HG03378 (cell line): ENCODE results near the gene CNGB1.

Experiments
- ATAC-seq: cut with Tn5 transposase; IDR thresholded peaks from one replicate; pipeline ENCODE4 v1.9.1; 2021; ENCODE audit warnings: mild to moderate bottlenecking, moderate library complexity; ENCODE audit not compliant: unreplicated experiment

CNGB1 gene

DNA sequence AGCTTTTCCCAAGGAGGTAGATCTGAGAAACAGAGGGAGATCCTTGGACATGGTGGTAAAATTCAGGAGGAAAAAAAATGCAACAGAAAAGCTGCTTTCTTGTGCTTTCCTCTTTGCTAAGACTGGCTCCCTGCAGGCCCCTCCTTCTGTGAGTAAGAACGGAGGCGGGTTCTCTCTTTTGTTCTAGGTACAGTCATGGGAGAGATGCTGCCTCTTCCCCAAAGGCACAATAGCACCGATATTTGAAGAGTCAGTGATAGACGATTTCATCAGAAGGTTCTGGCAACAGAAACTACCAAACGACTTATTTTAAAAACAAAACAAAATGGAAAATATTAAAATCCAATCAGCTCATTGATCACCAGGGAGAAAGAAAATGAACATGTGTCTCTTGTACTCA is 136.0 kb downstream of the CNGB1 start:
- ATAC-seq = no peak
